Suprapubic skin (tissue), 4 donors: ENCODE measurements around the gene PHF12.

Experiments used
- POLR2A ChIP-seq, 2 donors: fragments of 450-650 bp; IDR thresholded peaks; one replicate each; pipeline ENCODE4 v1.6.1; 2017; ENCODE audit warnings: antibody characterized with exemption in 2 of 2, mild to moderate bottlenecking in 2 of 2, moderate library complexity in 2 of 2
- POLR2AphosphoS5 ChIP-seq, 3 donors: sonication (generic); formaldehyde crosslinking; IDR thresholded peaks; one replicate each; pipeline ENCODE4 v1.6.1; 2017; ENCODE audit warnings: antibody characterized with exemption in 3 of 3
- TF ChIP-seq, protein P1 (sequence below), 2 donors: fragments of 200-600 bp in 1 of 2; fragments of 450-650 bp in 1 of 2; sonication (generic) in 1 of 2; IDR thresholded peaks; one replicate each; pipeline ENCODE4 v1.5.1; 2016 to 2019; ENCODE audit warnings: antibody characterized with exemption in 2 of 2, mild to moderate bottlenecking in 1 of 2, moderate library complexity in 1 of 2

DNA sequence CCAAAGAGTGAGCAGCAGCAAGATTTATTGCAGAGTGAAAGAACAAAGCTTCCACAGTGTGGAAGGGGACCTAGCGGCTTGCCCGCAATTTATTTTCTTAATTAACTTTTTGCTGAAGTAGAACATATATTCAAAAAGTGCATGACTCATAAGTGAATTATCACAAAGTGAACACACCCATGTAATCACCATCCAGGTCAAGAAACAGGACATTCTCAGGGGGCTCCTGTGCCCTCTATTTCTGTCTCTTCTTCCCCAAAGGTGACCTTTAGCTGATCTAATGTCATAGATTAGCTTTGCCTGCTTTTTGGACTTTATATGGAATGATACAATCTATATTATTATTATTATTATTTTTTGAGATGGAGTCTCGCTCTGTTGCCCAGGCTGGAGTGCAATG is 76.6 kb downstream of the PHF12 start:
- no peak for TF ChIP-seq POLR2A (IDR thresholded peaks at IDR 0.05)
- TF ChIP-seq, protein P1, sequence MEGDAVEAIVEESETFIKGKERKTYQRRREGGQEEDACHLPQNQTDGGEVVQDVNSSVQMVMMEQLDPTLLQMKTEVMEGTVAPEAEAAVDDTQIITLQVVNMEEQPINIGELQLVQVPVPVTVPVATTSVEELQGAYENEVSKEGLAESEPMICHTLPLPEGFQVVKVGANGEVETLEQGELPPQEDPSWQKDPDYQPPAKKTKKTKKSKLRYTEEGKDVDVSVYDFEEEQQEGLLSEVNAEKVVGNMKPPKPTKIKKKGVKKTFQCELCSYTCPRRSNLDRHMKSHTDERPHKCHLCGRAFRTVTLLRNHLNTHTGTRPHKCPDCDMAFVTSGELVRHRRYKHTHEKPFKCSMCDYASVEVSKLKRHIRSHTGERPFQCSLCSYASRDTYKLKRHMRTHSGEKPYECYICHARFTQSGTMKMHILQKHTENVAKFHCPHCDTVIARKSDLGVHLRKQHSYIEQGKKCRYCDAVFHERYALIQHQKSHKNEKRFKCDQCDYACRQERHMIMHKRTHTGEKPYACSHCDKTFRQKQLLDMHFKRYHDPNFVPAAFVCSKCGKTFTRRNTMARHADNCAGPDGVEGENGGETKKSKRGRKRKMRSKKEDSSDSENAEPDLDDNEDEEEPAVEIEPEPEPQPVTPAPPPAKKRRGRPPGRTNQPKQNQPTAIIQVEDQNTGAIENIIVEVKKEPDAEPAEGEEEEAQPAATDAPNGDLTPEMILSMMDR (IDR thresholded peaks at IDR 0.05): no peak
- TF ChIP-seq POLR2AphosphoS5 (IDR thresholded peaks at IDR 0.05): no peak
